B cell (primary cell): ENCODE results near the gene ELK3.

Experiments
- EZH2 ChIP-seq: IDR thresholded peaks from 2 replicates; pipeline ENCODE4 v1.6.1; 2012; ENCODE audit warnings: borderline replicate concordance, low read depth, mild to moderate bottlenecking, moderate library complexity, low read length; ENCODE audit not compliant: insufficient read depth, poor library complexity, severe bottlenecking
- TF ChIP-seq, protein P1 (sequence below): fragments of 200-600 bp; IDR thresholded peaks from one replicate; pipeline ENCODE4 v1.8.0; 2022; ENCODE audit warnings: antibody characterized with exemption, mild to moderate bottlenecking

DNA sequence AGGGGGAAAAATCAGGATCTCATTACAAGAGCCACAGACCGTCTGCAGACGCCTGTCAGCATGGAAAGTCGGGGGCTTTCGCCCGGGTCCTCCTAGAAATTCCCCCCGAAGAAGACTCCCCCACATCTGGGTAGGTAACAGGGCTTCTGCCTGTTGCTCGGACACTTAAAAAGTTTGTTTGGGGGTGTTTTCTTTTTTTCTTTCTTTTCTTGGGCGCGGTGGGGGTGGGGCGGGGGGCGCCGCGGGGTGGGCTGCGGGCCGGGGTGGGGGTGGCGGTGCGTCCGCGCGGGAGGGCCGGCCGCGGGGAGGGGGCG, 358 bp downstream of the ELK3 start:
- TF ChIP-seq, protein P1, sequence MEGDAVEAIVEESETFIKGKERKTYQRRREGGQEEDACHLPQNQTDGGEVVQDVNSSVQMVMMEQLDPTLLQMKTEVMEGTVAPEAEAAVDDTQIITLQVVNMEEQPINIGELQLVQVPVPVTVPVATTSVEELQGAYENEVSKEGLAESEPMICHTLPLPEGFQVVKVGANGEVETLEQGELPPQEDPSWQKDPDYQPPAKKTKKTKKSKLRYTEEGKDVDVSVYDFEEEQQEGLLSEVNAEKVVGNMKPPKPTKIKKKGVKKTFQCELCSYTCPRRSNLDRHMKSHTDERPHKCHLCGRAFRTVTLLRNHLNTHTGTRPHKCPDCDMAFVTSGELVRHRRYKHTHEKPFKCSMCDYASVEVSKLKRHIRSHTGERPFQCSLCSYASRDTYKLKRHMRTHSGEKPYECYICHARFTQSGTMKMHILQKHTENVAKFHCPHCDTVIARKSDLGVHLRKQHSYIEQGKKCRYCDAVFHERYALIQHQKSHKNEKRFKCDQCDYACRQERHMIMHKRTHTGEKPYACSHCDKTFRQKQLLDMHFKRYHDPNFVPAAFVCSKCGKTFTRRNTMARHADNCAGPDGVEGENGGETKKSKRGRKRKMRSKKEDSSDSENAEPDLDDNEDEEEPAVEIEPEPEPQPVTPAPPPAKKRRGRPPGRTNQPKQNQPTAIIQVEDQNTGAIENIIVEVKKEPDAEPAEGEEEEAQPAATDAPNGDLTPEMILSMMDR = no peak
- no peak for TF ChIP-seq EZH2
